ENCODE measurements around the gene SPEF2. TPM values are rescaled to one million over a fixed set of nuclear protein-coding genes. Genes with fewer than 3 reads are reported as not detected.
A peak's percentile ranks its signal among the peaks of the same experiment; 100 is the strongest.
"Not testable (repeated sequence)": the region's sequence is repeated elsewhere in the genome, so short reads cannot be mapped to it uniquely, and the experiment has no call there.

Gene SPEF2
- total RNA-seq, 2 donors from 2014 or later, result 3.0 to 5.0 TPM

- ATAC-seq, result no peak
- intact Hi-C loops (cut with DNase I, micrococcal nuclease), result no loop called here
- no peak for DNase-seq
Measured at GRCh38 chr5:35833224-35833623, 215.6 kb downstream of the SPEF2 start.

- DNase-seq (no peak), ATAC-seq (no peak)
- intact Hi-C loops (cut with DNase I, micrococcal nuclease), result no loop called here
Measured at GRCh38 chr5:35835796-35836742, 218.4 kb downstream of the SPEF2 start.

GRCh38 chr5:35838370-35839042, 220.8 kb downstream of the SPEF2 start:
- no peak for ATAC-seq
- intact Hi-C loops (cut with DNase I, micrococcal nuclease), result no loop called here
- no peak for DNase-seq

GRCh38 chr5:35842856-35843255, 225.2 kb downstream of the SPEF2 start:
- intact Hi-C loops (cut with DNase I, micrococcal nuclease), result no loop called here
- no peak for DNase-seq
- no peak for ATAC-seq

- intact Hi-C loops (cut with DNase I, micrococcal nuclease); ATAC-seq; DNase-seq: not testable (repeated sequence)
Measured at GRCh38 chr5:35845508-35845907, 227.8 kb downstream of the SPEF2 start.

- no peak for ATAC-seq
- DNase-seq, result no peak
- intact Hi-C loops (cut with DNase I, micrococcal nuclease), result no loop called here
Measured at GRCh38 chr5:35847491-35847890, 229.8 kb downstream of the SPEF2 start.

GRCh38 chr5:35847961-35848360, 230.3 kb downstream of the SPEF2 start:
- ATAC-seq, result no peak
- DNase-seq, result no peak
- intact Hi-C loops (cut with DNase I, micrococcal nuclease), result no loop called here

- intact Hi-C loops (cut with DNase I, micrococcal nuclease), result no loop called here
- ATAC-seq (no peak), DNase-seq (no peak)
Measured at GRCh38 chr5:35849860-35850259, 232.2 kb downstream of the SPEF2 start.

- DNase-seq, result no peak
- ATAC-seq, result no peak
- intact Hi-C loops (cut with DNase I, micrococcal nuclease), result no loop called here
Measured at GRCh38 chr5:35850967-35851680, 233.5 kb downstream of the SPEF2 start.

- ATAC-seq, result no peak
- no peak for DNase-seq
- intact Hi-C loops (cut with DNase I, micrococcal nuclease), result no loop called here
Measured at GRCh38 chr5:35852084-35852734, 234.5 kb downstream of the SPEF2 start.

GRCh38 chr5:35852773-35853172, 235.1 kb downstream of the SPEF2 start:
- DNase-seq (no peak), ATAC-seq (no peak)
- intact Hi-C loops (cut with DNase I, micrococcal nuclease), result no loop called here

- DNase-seq, result peak in 1 of 2 donors; percentile 17
- ATAC-seq, result no peak
- intact Hi-C loops (cut with DNase I, micrococcal nuclease), result no loop called here
Measured at GRCh38 chr5:35853631-35854030, 236.0 kb downstream of the SPEF2 start.

GRCh38 chr5:35854248-35854647, 236.6 kb downstream of the SPEF2 start:
- ATAC-seq (no peak), DNase-seq (no peak)
- intact Hi-C loops (cut with DNase I, micrococcal nuclease), result no loop called here

GRCh38 chr5:35855187-35855586, 237.5 kb downstream of the SPEF2 start:
- no peak for ATAC-seq
- intact Hi-C loops (cut with DNase I, micrococcal nuclease), result no loop called here
- DNase-seq, result no peak

- intact Hi-C loops (cut with DNase I, micrococcal nuclease); DNase-seq; ATAC-seq: not testable (repeated sequence)
Measured at GRCh38 chr5:35856186-35856764, 238.6 kb downstream of the SPEF2 start.

GRCh38 chr5:35856765-35857351, 239.2 kb downstream of the SPEF2 start, which contains the start of gene IL7R:
TSS of gene IL7R (plus strand) at chr5:35856891. CDS start at chr5:35856978, 87 bp downstream.
- no peak for DNase-seq
- intact Hi-C loops (cut with DNase I, micrococcal nuclease), result no loop called here
- ATAC-seq, result no peak

- ATAC-seq (no peak), DNase-seq (no peak)
- intact Hi-C loops (cut with DNase I, micrococcal nuclease), result no loop called here
Measured at GRCh38 chr5:35857606-35858205, 240.0 kb downstream of the SPEF2 start.
